HepG2 (cell line): ENCODE measurements around the gene NFE2L1. TPM values are rescaled to one million over a fixed set of nuclear protein-coding genes. Genes with fewer than 3 reads are reported as not detected.
A peak's percentile ranks its signal among the peaks of the same experiment; 100 is the strongest.

Experiments
- CCAR2 ChIP-seq: fragments of 200-400 bp; formaldehyde crosslinking; optimal IDR thresholded peaks from 2 replicates; pipeline ENCODE3; 2018; ENCODE audit warnings: low read depth, mild to moderate bottlenecking, low read length, moderate library complexity
- KLF6 ChIP-seq: IDR thresholded peaks from 2 replicates; pipeline ENCODE4 v1.8.0; 2016; ENCODE audit warnings: missing biosample characterization, missing genetic modification reagents
- MTF2 ChIP-seq: sonication (generic); formaldehyde crosslinking; IDR thresholded peaks from 2 replicates; pipeline ENCODE4 v1.5.0; 2020; ENCODE audit warnings: missing genetic modification reagents, borderline replicate concordance
- ZNF143 ChIP-seq: sonication (generic); formaldehyde crosslinking; IDR thresholded peaks from 2 replicates; pipeline ENCODE4 v1.4.0; 2020; ENCODE audit warnings: missing genetic modification reagents
- ZNF441 ChIP-seq: sonication (generic); formaldehyde crosslinking; IDR thresholded peaks from 2 replicates; pipeline ENCODE4 v1.7.0; 2021; ENCODE audit warnings: missing genetic modification reagents, borderline replicate concordance
- ZNF660 ChIP-seq: sonication (generic); formaldehyde crosslinking; IDR thresholded peaks from 2 replicates; pipeline ENCODE4 v1.5.1; 2020; ENCODE audit warnings: mild to moderate bottlenecking, low read depth, missing genetic modification reagents, borderline replicate concordance
- polyA plus RNA-seq, 8 experiments: library from polyadenylated mRNA; depleted of rRNA in 3 of 8; stranded (reverse) in 7 of 8; unstranded in 1 of 8; fragments of >200 nt; fragmentation: Illumina TruSeq in 4 of 8; extraction: Trizol in 4 of 8; gene quantifications; 2 replicates each; pipeline versions ENCODE4 v1.2.1 to v1.2.3, GENCODE V29; 2011 to 2016; ENCODE audit warnings: low read depth in 4 of 8, missing spikeins in 1 of 8, mixed read lengths in 1 of 8; ENCODE audit not compliant: insufficient read depth in 1 of 8
- total RNA-seq, 5 experiments: library from RNA; depleted of rRNA; stranded (reverse); fragments of >200 nt; fragmentation: Illumina TruSeq; extraction: Trizol; gene quantifications; 2 replicates each; pipeline ENCODE4 v1.2.3, GENCODE V29; 2016; ENCODE audit warnings: low read depth in 1 of 5
- TF ChIP-seq, protein P1 (sequence below): sonication (generic); formaldehyde crosslinking; IDR thresholded peaks from 2 replicates; pipeline ENCODE4 v1.4.0; 2020; ENCODE audit warnings: missing genetic modification reagents, borderline replicate concordance
- TF ChIP-seq, protein P2 (sequence below), 2 experiments: fragments of 450-650 bp in 1 of 2; sonication (generic) in 1 of 2; formaldehyde crosslinking in 1 of 2; IDR thresholded peaks; 2 replicates each; pipeline versions ENCODE4 v1.6.1 to v1.8.0; 2016 to 2022; ENCODE audit warnings: antibody characterized with exemption in 1 of 2, mild to moderate bottlenecking in 1 of 2, missing genetic modification reagents in 1 of 2
- TF ChIP-seq, protein P3 (sequence below): sonication (generic); formaldehyde crosslinking; conservative IDR thresholded peaks from 2 replicates; pipeline ENCODE4 v1.4.0; 2020; ENCODE audit warnings: mild to moderate bottlenecking, missing genetic modification reagents, moderate library complexity

Gene NFE2L1
- total and polyA plus RNA-seq, 2 of the 13 experiments (the other 11 are each of a cell fraction or from before 2014, with no cell fraction given), result 67.0 to 234 TPM

DNA sequence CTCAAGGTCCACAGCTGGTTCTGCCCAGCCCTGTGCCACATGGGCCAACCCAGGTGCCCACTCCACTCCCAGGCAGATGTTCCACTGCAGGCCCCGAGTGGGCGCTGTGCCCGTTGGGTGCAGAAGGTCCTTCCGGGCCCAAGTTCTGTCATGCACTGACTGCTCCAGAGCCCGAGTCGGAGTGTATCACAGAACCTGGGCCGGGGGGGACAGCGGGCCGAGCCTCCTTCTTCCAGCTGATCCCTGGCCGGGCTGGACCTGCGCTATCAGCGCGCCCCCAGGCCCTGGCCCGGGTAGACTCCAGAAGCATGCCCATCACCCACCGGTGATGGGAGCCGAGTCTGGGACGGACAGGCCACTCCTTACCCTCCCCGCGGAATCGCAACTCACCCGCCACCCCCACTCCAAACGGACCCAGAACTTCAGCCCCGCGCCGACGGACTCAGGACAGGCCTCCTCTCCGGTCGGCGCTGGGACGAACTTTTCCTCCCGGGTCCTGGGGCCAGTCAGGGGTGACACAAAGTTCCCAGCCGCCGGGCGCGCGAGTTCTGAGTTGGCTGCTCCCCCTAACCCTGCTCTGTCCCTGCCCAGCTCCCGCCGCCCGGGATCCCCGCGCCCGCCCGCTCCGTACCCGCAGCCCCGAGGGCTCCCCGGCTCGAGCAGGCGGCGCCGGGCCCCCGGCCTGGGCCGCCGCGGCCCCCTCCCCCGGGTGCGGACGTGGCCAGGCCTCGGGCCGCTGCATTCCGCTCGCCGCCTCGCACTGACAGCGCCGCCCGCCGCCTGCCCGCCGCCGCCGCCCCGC, 10.9 kb upstream of the NFE2L1 start, which contains the start of gene COPZ2 (continued):
- 0 out of 2 replicates have a peak, but pooled peaks have one; percentile 10 for TF ChIP-seq ZNF441
- peak; percentile 45; the same call in 1 of the 2 replicates for TF ChIP-seq ZNF660 (CRISPR knock-in tag)
- TF ChIP-seq CCAR2, result no peak
- TF ChIP-seq, protein P1, sequence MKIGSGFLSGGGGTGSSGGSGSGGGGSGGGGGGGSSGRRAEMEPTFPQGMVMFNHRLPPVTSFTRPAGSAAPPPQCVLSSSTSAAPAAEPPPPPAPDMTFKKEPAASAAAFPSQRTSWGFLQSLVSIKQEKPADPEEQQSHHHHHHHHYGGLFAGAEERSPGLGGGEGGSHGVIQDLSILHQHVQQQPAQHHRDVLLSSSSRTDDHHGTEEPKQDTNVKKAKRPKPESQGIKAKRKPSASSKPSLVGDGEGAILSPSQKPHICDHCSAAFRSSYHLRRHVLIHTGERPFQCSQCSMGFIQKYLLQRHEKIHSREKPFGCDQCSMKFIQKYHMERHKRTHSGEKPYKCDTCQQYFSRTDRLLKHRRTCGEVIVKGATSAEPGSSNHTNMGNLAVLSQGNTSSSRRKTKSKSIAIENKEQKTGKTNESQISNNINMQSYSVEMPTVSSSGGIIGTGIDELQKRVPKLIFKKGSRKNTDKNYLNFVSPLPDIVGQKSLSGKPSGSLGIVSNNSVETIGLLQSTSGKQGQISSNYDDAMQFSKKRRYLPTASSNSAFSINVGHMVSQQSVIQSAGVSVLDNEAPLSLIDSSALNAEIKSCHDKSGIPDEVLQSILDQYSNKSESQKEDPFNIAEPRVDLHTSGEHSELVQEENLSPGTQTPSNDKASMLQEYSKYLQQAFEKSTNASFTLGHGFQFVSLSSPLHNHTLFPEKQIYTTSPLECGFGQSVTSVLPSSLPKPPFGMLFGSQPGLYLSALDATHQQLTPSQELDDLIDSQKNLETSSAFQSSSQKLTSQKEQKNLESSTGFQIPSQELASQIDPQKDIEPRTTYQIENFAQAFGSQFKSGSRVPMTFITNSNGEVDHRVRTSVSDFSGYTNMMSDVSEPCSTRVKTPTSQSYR (CRISPR knock-in tag), result no peak
- TF ChIP-seq MTF2 (CRISPR knock-in tag), result peak; percentile 96; the same call in 1 of the 2 replicates
- no peak for TF ChIP-seq ZNF143 (CRISPR knock-in tag)
- TF ChIP-seq, protein P2, sequence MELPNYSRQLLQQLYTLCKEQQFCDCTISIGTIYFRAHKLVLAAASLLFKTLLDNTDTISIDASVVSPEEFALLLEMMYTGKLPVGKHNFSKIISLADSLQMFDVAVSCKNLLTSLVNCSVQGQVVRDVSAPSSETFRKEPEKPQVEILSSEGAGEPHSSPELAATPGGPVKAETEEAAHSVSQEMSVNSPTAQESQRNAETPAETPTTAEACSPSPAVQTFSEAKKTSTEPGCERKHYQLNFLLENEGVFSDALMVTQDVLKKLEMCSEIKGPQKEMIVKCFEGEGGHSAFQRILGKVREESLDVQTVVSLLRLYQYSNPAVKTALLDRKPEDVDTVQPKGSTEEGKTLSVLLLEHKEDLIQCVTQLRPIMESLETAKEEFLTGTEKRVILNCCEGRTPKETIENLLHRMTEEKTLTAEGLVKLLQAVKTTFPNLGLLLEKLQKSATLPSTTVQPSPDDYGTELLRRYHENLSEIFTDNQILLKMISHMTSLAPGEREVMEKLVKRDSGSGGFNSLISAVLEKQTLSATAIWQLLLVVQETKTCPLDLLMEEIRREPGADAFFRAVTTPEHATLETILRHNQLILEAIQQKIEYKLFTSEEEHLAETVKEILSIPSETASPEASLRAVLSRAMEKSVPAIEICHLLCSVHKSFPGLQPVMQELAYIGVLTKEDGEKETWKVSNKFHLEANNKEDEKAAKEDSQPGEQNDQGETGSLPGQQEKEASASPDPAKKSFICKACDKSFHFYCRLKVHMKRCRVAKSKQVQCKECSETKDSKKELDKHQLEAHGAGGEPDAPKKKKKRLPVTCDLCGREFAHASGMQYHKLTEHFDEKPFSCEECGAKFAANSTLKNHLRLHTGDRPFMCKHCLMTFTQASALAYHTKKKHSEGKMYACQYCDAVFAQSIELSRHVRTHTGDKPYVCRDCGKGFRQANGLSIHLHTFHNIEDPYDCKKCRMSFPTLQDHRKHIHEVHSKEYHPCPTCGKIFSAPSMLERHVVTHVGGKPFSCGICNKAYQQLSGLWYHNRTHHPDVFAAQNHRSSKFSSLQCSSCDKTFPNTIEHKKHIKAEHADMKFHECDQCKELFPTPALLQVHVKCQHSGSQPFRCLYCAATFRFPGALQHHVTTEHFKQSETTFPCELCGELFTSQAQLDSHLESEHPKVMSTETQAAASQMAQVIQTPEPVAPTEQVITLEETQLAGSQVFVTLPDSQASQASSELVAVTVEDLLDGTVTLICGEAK (IDR thresholded peaks at IDR 0.05), result no peak
- TF ChIP-seq, protein P2 (CRISPR knock-in tag; IDR thresholded peaks at IDR 0.05), result no peak
- no peak for TF ChIP-seq KLF6
- TF ChIP-seq, protein P3, sequence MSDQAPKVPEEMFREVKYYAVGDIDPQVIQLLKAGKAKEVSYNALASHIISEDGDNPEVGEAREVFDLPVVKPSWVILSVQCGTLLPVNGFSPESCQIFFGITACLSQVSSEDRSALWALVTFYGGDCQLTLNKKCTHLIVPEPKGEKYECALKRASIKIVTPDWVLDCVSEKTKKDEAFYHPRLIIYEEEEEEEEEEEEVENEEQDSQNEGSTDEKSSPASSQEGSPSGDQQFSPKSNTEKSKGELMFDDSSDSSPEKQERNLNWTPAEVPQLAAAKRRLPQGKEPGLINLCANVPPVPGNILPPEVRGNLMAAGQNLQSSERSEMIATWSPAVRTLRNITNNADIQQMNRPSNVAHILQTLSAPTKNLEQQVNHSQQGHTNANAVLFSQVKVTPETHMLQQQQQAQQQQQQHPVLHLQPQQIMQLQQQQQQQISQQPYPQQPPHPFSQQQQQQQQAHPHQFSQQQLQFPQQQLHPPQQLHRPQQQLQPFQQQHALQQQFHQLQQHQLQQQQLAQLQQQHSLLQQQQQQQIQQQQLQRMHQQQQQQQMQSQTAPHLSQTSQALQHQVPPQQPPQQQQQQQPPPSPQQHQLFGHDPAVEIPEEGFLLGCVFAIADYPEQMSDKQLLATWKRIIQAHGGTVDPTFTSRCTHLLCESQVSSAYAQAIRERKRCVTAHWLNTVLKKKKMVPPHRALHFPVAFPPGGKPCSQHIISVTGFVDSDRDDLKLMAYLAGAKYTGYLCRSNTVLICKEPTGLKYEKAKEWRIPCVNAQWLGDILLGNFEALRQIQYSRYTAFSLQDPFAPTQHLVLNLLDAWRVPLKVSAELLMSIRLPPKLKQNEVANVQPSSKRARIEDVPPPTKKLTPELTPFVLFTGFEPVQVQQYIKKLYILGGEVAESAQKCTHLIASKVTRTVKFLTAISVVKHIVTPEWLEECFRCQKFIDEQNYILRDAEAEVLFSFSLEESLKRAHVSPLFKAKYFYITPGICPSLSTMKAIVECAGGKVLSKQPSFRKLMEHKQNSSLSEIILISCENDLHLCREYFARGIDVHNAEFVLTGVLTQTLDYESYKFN (CRISPR knock-in tag), result 0 out of 2 replicates have a peak, but pooled peaks have one; percentile 13
